Effector CD8-positive, alpha-beta T cell (primary cell): Measurements from ENCODE around the gene ANXA4.
"Not testable (repeated sequence)": the region's sequence is repeated elsewhere in the genome, so short reads cannot be mapped to it uniquely, and the experiment has no call there.

ENCODE experiments used
- DNase-seq: peaks from one replicate; lab custom pipeline; 2025; lab: John Stamatoyannopoulos, UW

ANXA4 gene

DNA sequence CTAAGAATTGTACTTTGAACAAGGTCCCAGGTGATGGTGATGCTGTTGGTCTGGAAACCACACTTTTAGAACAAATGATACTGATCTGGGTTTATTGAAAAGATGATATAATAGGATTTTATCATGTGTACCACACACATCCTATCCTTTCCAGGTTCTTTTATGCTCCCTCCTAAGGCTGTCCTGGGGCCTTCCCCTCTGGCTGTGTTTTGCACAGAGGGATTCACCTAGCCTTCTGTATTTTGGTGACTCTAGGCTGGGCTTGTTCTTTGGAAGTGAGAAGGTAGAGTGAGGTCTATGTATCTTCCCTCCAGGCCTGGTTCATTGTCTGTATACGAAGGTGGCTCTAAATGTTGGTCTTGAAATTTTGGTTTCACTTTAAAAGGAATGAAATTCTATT is 12.7 kb downstream of the ANXA4 start:
- no peak for DNase-seq

DNA sequence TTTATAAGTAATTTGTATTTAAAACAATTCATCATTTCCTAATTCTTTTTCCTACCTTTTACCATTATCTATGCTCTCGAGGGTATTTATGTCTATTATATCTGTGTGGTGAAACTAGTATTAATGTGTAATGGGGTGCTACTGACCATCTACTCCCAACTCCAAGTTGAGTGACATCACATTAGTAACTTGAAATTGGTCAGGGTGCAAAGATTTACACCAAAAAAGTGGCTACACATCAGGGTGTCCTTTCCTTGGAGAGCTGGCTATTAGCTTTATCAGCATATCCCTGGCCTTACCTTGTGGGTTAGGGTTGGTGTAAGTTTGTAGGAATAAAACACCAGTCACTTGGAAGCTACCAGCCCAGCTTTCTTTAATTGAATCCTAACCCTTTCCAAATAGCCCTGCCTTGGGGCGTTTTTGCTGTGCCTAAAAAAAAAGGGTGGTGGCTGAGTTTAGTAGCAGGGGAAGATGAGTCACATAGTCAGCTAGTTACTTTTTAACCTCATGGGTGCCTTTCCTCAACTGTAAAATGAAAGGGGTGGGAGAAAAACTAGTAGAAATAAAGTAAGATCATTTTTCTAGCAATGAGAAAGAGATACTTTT is 14.0 kb downstream of the ANXA4 start:
- DNase-seq: no peak

DNA sequence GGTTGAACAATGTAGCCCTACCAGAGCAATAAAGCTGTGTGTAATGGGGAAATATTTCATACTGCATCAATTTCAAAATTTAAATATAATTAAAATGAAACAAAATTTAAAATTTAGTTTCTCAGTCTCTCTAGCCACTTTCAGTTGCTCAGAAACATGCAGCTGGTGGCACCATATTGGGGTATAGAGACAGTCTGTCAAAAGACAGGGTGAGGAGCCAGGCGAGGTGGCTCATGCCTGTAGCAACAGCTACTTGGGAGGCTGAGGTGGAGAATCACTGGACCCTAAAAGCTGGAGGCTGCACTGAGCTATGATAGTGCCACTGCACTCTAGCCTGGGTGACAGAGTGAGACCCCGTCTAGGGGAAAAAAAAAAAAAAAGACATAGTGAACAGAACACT is 20.1 kb downstream of the ANXA4 start:
- no peak for DNase-seq

DNA sequence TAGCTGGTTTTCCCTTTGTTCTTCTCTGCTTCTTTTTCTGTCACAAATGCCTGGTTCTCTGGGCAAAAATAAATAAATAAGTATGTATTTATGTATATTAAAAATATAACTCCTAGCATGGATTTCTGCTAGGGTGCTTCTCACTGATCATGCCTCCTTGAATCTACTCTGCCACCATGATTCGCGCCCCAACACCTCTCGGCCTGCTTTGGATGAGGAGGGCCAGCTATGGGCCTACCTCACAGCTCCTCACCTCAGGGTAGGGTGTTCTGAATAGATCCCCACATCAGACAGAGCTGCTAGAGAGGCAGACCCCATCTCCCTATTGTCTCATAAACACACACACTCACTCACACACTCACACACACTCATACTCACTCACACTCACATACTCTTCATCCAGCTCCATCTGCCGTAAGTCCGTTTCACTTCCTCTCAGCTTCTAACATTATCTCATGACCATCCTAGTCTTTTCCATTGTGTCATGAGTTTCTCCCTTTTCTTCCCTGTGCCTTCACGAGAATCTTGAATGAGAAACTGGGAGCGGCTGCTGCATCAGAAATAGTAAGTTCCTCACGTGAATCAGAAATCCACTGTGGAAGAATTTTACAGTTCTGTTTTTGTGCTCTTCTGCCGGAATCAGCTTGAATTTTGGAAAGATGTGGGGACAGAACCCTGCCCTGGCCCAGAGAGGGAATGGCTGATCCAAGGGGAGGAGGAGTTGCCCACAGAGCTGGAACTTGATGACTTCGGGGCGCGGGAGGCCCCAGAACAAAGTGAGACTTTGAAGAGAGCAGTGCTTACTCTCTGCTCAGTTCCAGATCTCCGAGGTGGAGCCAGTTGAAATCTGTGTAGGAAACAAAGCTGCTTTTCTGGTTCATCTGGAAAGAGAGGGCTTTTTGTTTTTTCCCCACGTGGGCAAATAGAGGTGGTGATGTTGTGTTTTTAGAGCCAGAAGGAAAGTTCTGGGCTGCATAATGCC is 20.9 kb downstream of the ANXA4 start:
- DNase-seq: no peak

DNA sequence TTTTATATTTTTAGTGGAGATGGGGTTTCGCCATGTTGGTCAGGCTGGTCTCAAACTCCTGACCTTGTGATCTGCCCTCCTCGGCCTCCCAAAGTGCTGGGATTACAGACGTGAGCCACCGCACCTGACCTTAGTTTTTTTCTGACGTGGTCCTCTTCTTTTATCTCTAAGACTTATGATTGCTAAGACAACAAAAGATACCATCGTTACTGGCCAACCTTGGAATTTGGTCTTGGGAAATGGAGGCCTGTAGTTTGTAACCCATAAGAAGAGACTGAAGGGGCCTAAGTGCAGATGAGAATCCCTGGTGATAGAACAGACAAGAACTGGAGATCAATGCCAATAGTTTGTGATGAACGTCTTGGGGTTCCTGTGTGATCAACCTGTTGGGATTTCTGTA is 21.9 kb downstream of the ANXA4 start:
- DNase-seq: not testable (repeated sequence)

DNA sequence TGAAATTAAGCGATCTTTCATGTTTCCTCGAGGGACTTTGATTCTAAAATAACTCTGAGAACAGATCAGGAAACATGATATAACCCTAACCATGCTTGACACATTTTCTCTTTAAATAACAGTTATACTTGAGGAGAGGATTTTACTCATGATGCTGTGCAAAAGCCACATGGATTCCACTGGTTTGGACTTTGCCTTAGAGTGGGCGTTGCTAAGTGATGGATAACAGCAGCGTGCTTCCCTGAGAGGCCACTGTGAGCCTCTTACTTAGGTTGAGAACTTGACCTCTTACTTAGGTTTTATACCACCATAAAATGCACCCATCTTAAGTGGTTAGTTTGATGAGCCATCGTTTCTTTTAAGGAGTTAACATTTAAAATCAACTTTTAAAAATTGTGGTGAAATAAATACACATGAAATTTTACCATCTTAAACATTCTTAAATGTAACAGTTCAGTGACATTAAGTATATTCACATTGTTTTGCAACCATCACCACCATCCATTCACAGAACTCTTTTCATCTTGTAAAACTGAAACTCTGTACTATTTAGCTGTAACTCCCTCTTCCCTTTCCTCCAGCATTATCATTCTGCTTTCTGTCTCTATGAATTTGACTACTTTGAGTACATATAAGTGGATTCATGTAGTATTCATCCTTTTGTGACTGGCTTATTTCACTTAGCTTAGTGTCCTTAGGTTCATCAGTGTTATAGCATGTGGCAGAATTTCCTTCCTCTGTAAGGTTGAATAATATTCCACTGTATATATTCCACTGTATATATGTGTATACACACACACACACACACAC is 22.6 kb downstream of the ANXA4 start:
- DNase-seq: no peak

DNA sequence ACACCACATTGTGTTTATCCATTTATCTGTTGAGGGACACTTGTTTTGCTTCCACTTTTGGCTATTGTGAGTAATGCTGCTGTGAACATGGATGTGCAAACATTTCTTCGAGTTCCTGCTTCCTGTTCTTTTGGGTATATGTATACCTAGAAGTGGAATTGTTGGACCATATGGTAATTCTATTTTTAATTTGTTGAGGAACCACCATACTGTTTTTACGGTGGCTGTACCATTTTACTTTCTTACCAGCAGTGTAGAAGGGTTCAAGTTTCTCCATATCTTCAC is 23.1 kb downstream of the ANXA4 start:
- no peak for DNase-seq

DNA sequence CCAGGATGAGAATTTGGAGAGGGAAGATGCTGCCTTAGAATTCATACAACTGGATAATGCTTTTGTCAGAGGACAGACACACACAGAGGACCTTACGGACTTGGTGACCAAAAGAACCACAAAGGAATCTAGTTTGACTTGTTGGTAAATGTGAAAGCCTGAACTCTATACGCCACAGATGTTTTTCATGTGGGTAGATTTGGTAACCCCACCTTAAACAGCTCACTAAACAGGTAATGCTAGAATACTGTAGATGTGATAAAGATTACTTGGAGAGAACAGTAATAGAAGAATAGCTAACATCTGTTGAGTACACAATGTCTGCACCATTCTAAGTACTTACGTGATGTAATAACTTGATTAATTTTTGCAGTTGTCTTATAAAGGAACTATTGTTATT is 24.1 kb downstream of the ANXA4 start:
- no peak for DNase-seq

DNA sequence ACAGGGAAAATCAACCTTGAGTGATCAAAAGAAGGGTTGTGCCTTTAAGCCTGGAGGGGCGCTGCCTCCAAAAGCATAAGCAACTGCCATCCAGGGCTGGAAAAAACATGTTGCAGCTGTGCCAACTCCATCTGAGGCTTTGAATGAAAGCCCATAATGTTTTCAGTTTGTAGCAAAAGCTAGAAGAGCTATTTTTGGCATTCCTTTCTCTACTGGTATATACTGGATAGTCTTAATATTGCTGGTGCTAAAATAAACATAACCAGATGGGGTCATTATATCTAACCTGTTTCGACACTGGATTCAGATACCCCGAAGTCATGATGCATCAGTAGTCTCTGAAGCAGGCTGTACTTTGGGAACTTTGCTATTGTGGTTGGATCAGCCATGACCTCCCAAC is 25.1 kb downstream of the ANXA4 start:
- DNase-seq: no peak

DNA sequence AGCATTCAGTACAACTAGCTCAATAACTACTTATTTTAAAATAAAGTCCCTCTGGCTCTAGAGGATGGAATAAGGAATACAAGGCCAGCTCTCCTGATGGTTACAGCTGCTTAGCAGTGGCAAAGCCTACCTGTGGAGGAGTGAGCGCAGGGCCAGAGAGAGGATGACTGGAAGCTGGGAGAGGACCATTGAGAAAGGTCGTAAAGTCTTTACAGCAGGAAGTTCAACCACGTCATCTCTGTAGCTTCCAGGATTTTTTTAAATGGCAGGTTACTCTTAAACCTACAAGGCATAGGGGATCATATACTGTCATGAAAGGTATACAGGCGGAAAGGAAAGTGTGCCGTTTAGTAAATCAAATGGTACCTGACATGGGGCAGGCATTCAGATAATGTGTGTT is 26.3 kb downstream of the ANXA4 start:
- DNase-seq: no peak

DNA sequence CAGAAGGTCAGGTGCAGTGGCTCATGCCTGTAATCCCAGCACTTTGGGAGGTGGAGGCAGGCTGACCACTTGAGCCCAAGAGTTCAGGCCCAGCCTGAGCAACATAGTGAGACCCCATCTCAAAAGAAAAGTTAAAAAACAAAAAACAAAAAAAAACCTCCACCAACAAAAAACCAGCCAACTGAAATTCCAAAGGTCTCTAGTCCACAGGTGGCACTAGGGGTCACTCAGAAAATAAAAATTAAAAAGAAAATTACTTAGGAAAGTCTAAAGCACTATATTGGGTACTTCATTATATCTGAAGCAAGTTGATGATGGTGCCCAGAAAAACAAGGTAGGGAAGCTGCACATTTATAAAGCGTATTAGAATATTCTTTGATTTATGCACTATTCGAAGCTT is 26.9 kb downstream of the ANXA4 start:
- no peak for DNase-seq

DNA sequence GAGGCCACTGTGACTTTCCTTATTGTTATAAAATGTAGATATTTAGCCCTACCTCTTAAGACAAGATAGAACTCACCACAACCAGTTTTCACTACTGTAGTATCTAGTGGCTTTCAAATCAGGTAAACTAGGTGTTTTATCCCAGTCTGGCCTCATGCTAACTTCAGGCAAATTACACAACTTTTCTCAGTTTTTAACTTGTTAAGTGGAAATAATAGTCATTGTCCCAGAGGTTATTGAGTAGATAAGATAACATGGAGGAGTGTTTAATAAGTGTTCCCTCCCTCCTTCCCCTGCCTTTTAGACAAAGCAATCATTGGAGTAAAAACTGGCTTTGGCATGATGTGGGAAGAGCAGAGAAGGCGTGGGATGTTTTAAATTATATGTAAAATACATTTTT is 27.3 kb downstream of the ANXA4 start:
- DNase-seq: no peak

DNA sequence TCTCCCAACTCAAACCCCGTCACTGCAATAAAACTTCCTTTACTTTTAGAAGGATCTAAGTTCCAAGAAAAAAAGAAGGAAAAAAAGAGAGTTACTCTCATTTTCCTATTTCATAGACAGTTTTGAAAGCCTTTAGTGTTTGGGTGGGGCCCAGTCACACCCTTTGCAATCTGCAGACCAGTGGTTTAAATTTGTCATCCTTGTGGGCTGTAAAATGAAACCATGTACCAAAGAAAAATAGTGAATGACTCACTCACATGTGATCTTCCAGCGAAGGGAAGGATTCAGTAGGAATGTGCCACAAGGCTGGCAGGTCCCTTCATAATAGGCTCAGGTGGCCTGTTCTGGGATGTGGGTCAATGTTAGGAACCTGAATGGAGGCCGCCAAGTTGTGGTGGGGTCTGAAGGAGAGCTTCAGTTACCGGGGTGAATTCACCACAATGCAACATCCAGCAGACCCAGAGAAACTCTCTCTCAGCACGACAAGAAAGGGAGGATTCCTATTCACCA is 28.3 kb downstream of the ANXA4 start:
- DNase-seq: no peak

DNA sequence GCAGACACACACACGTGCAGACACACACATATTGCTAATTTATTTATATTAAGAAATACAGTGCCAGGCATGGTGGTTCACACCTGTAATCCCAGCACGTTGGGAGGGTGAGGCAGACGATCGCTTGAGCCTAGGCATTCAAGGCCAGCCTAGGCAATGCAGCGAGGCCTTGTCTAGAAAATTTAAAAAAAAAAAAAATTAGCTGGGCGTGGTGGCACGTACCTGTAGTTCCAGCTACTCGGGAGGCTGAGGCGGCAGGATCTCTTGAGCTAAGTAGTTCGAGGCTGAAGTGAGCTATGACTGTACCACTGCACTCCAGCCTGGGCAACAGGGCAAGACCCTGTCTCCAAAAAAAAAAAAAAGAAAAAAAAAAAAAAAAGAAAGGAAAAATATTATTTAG is 28.8 kb downstream of the ANXA4 start:
- DNase-seq: no peak

DNA sequence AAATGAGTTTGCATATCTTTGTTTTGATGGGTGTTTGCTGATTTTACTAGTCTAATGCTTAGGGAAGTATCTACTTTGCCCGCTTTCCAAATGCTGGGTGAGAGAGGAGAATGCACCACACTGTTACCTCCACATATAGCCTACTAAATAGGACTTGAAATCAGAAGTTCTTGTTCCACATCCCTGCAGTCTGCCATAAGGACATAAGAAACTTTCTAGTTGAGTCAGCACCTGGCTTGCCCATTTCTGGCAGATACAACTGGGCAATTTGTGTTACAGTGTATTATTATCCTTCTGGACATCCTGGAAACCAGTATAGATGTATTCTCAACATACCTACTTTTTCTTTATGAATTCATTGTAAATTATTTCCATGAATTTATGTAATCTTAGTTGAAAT is 29.5 kb downstream of the ANXA4 start:
- no peak for DNase-seq

DNA sequence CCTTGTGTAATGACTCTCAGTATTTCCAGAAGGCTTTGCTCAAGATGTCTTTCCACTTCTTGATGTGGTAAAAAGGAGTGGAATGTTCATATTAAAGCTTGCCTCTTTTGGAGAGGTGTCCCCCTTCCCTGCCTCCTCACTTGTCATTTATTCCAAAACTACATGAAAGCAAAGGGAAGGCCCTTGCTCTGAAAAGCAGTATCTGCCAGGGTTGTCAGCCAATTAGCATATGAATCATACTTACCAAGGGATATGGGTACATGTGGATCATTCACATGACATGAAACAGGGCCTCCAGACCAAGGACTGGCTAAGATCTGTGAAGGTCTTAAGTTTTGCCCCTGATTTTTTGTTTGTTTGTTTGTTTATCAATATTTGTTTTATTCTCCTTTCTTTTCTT is 31.3 kb downstream of the ANXA4 start:
- no peak for DNase-seq

DNA sequence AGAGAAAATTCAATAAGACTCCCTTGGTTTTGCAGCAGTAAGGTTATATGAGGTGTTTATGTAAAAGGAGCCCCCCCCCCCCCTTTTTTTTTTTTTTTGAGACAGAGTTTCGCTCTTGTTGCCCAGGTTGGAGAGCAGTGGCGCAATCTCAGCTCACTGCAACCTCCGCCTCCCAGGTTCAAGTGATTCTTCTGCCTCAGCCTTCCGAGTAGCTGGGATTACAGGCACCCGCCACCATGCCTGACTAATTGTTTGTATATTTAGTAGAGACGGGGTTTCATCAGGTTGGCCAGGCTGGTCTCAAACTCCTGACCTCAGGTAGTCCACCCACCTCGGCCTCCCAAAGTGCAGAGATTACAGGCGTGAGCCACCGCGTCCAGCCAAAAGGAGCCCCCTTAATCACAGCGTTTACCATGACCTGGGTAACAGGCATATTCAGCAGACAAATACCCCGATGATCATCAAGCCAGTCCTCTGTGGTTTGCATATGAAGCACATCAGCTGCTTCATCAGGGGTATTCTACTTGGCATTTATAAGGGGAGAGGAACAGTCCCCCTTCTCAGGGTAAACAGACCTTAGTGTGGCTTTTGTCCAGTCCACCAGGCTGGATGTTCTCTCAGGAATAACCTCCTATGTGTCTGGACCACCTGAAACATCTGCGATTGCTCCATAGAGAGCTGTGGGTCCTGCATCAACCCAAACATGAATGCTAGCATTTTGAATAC is 32.5 kb downstream of the ANXA4 start:
- not testable (repeated sequence) for DNase-seq

DNA sequence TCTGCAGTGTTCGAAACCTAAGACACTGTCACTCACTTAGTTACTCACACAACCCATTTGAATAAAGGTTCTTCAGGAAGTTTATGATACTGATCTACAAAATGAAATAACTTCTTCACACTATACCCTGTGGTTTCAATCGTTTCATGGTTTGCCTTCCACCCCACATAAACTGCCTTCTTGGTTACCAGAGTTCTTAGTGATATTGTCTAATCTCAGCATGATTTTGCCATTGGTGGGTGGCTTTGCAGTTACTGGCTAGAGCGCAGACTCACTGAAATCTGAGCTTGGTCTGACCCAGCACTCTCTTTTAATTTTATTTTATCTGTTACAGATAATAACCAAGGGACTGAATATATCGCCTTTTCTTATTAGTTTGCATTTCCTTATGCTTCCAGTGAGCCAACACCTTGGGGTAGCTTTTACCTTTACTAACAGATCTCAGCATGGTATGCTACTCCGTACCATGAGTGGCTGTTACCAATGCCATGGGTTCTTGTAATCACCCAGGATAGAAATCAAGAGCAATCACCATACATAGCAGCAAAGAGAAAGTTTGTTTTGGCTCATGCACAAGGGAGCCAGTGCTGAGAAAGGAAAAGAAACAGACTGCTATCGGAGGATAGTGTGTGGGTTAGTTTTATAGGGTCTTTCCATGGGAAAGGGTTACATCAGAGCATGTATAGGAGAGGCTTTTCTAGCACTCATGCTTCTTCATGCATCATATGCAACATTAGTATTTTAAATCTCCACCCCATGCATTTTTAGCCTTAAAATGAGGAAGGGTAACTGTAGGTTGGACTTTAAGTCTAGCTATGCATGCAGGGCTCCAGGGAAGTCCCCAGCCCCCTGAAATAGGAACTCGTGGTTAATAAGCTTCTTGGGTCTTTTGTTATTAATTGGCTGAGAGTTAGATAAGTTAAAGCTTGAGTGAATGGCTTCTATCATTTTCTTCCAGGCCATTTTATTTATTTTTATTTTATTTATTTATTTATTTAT is 33.3 kb downstream of the ANXA4 start:
- DNase-seq: no peak

DNA sequence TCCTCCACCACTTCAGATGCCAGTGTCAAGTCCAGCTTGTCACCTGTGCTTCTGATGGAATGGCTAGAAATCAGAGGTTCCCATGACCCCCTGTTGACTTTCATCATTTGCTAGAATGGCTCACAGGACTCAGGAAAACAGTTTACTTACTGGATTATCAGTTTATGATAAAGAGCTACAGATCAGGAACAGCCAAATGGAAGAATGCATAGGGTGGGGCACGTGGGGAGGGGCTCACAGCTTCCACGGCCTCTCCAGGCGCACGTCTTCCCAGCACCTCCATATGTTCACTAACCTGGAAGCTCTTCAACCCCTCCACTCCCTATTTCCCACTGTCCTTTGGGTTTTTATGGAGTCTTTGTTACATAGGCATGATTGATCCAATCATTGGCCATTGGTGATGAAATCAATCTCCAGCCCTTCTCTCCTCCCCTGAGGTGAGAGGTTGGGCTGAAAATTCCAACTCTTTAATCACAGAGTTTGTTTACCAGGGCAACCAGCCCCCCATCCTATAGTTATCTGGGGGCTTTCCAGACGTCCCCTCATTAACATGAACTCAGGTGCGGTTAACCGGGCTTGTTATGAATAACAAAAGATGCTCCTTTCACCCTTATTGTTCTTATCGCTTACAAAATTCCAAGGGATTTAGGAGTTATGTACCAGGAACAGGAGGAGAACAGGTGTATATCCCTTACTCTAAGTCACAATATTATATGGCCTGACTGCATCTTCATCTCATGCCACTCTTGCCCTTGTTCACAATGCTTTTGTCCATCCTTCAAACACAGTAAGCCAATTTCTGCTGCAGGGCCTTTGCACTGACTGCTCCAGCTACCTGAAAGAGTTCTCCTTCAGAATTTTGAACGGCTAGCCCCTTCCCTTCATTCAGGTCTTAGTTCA is 35.2 kb downstream of the ANXA4 start:
- no peak for DNase-seq

DNA sequence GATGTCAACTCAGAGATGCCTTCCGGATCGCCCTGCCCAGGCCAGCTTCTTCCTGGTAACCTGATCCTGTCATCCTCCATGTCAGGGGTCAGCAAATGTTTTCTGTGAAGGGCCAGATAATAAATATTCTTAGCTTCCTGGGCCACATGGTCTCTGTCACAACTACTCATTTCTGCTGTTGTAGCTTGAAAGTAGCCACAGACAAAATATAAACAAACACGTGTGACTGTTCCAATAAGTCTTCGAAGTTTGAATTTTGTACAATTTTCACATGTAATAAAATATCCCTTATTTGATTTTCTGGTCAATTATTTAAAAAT is 35.8 kb downstream of the ANXA4 start:
- DNase-seq: no peak
